Right lobe of liver (tissue), 4 donors: ENCODE measurements around the gene COMMD4.

Experiments
- CTCF ChIP-seq, 4 donors: fragments of 200-600 bp in 3 of 4; fragments of 450-650 bp in 1 of 4; IDR thresholded peaks; one replicate each; pipeline versions ENCODE4 v1.5.1 to v1.8.0; 2016 to 2022; ENCODE audit warnings: antibody characterized with exemption in 4 of 4, mild to moderate bottlenecking in 2 of 4
- POLR2A ChIP-seq: fragments of 450-650 bp; IDR thresholded peaks from one replicate; pipeline ENCODE4 v1.6.1; 2017; ENCODE audit warnings: antibody characterized with exemption, mild to moderate bottlenecking
- donor health status: DM: no; HTN: no; CAD: no.
- donor health status: DM: no; HTN: no; CAD: no.
- donor health status: DM: no; HTN: yes; CAD: no.

GRCh38 chr15:75358771-75359536 lies 23.1 kb downstream of the COMMD4 start:
- no peak for TF ChIP-seq POLR2A
- no peak for TF ChIP-seq CTCF (IDR thresholded peaks at IDR 0.05)
